ENCODE data around the gene MOGAT1. TPM values are rescaled to one million over a fixed set of nuclear protein-coding genes. Genes with fewer than 3 reads are reported as not detected.
A peak's percentile ranks its signal among the peaks of the same experiment; 100 is the strongest.

The MOGAT1 gene
- total and polyA plus RNA-seq, 2 of the 13 experiments (the other 11 are each of a cell fraction or from before 2014, with no cell fraction given) = 0.98 to 4.3 TPM

GRCh38 chr2:222655787-222656525, 15.5 kb upstream of the MOGAT1 start, which contains the start of gene FARSB (continued):
- TF ChIP-seq DZIP1 (CRISPR knock-in tag; IDR thresholded peaks at IDR 0.05) = no peak; the same call in 1 of the 2 replicates
- TF ChIP-seq TRIM22 (IDR thresholded peaks at IDR 0.05) = no peak
- no peak for TF ChIP-seq SMAD9 (CRISPR knock-in tag; IDR thresholded peaks at IDR 0.05)
- TF ChIP-seq SRSF4 (IDR thresholded peaks at IDR 0.05; ENCODE audit: low read depth, low read length, poor library complexity, severe bottlenecking) = no peak
- TF ChIP-seq ZNF350 (CRISPR knock-in tag; IDR thresholded peaks at IDR 0.05; ENCODE audit: borderline replicate concordance, low read depth) = peak; percentile 71
- TF ChIP-seq ZHX2 (IDR thresholded peaks at IDR 0.05; ENCODE audit: low read depth) = 0 out of 2 replicates have a peak, but pooled peaks have one; percentile 36
- no peak for TF ChIP-seq ZHX2 (CRISPR knock-in tag; IDR thresholded peaks at IDR 0.05; ENCODE audit: borderline replicate concordance)
- peak; percentile 71 for TF ChIP-seq YY1 (IDR thresholded peaks at IDR 0.05; ENCODE audit: insufficient read depth, insufficient replicate concordance, low read depth, low read length)
- no peak; the same call in 1 of the 2 replicates for TF ChIP-seq ARNT2 (CRISPR knock-in tag; IDR thresholded peaks at IDR 0.05; ENCODE audit: low read depth)
- peak; percentile 70 for TF ChIP-seq POGZ (CRISPR knock-in tag; IDR thresholded peaks at IDR 0.05)
- TF ChIP-seq TCF7L2 (IDR thresholded peaks at IDR 0.05; ENCODE audit: low read depth, low read length) = no peak
- TF ChIP-seq, protein P1, sequence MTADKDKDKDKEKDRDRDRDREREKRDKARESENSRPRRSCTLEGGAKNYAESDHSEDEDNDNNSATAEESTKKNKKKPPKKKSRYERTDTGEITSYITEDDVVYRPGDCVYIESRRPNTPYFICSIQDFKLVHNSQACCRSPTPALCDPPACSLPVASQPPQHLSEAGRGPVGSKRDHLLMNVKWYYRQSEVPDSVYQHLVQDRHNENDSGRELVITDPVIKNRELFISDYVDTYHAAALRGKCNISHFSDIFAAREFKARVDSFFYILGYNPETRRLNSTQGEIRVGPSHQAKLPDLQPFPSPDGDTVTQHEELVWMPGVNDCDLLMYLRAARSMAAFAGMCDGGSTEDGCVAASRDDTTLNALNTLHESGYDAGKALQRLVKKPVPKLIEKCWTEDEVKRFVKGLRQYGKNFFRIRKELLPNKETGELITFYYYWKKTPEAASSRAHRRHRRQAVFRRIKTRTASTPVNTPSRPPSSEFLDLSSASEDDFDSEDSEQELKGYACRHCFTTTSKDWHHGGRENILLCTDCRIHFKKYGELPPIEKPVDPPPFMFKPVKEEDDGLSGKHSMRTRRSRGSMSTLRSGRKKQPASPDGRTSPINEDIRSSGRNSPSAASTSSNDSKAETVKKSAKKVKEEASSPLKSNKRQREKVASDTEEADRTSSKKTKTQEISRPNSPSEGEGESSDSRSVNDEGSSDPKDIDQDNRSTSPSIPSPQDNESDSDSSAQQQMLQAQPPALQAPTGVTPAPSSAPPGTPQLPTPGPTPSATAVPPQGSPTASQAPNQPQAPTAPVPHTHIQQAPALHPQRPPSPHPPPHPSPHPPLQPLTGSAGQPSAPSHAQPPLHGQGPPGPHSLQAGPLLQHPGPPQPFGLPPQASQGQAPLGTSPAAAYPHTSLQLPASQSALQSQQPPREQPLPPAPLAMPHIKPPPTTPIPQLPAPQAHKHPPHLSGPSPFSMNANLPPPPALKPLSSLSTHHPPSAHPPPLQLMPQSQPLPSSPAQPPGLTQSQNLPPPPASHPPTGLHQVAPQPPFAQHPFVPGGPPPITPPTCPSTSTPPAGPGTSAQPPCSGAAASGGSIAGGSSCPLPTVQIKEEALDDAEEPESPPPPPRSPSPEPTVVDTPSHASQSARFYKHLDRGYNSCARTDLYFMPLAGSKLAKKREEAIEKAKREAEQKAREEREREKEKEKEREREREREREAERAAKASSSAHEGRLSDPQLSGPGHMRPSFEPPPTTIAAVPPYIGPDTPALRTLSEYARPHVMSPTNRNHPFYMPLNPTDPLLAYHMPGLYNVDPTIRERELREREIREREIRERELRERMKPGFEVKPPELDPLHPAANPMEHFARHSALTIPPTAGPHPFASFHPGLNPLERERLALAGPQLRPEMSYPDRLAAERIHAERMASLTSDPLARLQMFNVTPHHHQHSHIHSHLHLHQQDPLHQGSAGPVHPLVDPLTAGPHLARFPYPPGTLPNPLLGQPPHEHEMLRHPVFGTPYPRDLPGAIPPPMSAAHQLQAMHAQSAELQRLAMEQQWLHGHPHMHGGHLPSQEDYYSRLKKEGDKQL (CRISPR knock-in tag; IDR thresholded peaks at IDR 0.05; ENCODE audit: low read depth) = no peak

Data from HepG2 (cell line).